Lung (tissue), 12 donors: ENCODE measurements around the gene KIAA1755. TPM values are rescaled to one million over a fixed set of nuclear protein-coding genes. Genes with fewer than 3 reads are reported as not detected.

Experiments used
- ATAC-seq: fragments of 200-7000 bp; cut with Tn5 transposase; one replicate; pipeline ENCODE4 v1.9.1; 2020; ENCODE audit warnings: moderate number of reproducible peaks; ENCODE audit not compliant: insufficient read depth, low FRiP score
- DNase-seq, 3 donors: peaks; one replicate each; pipeline ENCODE4 v3.0.0-alpha.2; 2013 to 2017
- H3K27ac ChIP-seq, 2 donors: one replicate each; pipeline ENCODE4 v1.5.1; 2013; ENCODE audit warnings: mild to moderate bottlenecking in 2 of 2, moderate library complexity in 2 of 2, control low read depth in 1 of 2, inconsistent platforms in 1 of 2, low read depth in 1 of 2, low read length in 1 of 2
- H3K27me3 ChIP-seq, 3 donors: one replicate each; pipeline ENCODE4 v1.5.1; 2013; ENCODE audit warnings: low read length in 2 of 3; ENCODE audit not compliant: control insufficient read depth in 3 of 3, insufficient read depth in 3 of 3
- H3K36me3 ChIP-seq, 4 donors: one replicate each; pipeline ENCODE4 v1.5.1; 2013; ENCODE audit warnings: low read length in 4 of 4, mild to moderate bottlenecking in 1 of 4, moderate library complexity in 1 of 4; ENCODE audit not compliant: control insufficient read depth in 4 of 4, insufficient read depth in 4 of 4
- H3K4me1 ChIP-seq, 5 donors: one replicate each; pipeline ENCODE4 v1.5.1; 2013; ENCODE audit warnings: low read length in 5 of 5, mild to moderate bottlenecking in 2 of 5, moderate library complexity in 1 of 5; ENCODE audit not compliant: control insufficient read depth in 5 of 5, insufficient read depth in 5 of 5
- H3K4me3 ChIP-seq: one replicate; pipeline ENCODE4 v1.5.1; 2013; ENCODE audit warnings: mild to moderate bottlenecking, control low read depth, moderate library complexity
- H3K9ac ChIP-seq, 2 donors: one replicate each; pipeline ENCODE4 v1.5.1; 2013; ENCODE audit warnings: low read length in 2 of 2, control low read depth in 1 of 2; ENCODE audit not compliant: insufficient read depth in 1 of 2
- H3K9me3 ChIP-seq, 4 donors: one replicate each; pipeline ENCODE4 v1.5.1; 2013; ENCODE audit warnings: low read length in 3 of 4, mild to moderate bottlenecking in 1 of 4, moderate library complexity in 1 of 4; ENCODE audit not compliant: control insufficient read depth in 4 of 4, insufficient read depth in 3 of 4
- WGBS, 2 donors: extraction: QIAGEN DNeasy Blood & Tissue Kit; methylation state at CpG; one replicate each; pipeline ENCODE4 v1.1.7; 2013; 5-methylcytosine and 5-hydroxymethylcytosine counted together
- polyA plus RNA-seq, 2 donors: library from polyadenylated mRNA; stranded (reverse); fragments of 200-250 nt; gene quantifications; one replicate each; pipeline ENCODE4 v1.2.1, GENCODE V29; 2013
- total RNA-seq, 2 donors: library from RNA; depleted of rRNA in 1 of 2; stranded (reverse); fragments of >200 nt in 1 of 2; gene quantifications; one replicate each; pipeline ENCODE4 v1.2.1, GENCODE V29; 2014 to 2021
- TF ChIP-seq, protein P1 (sequence below): IDR thresholded peaks from 2 replicates; pipeline ENCODE4 v1.5.1; 2012; ENCODE audit warnings: mild to moderate bottlenecking; ENCODE audit errors: control extremely low read depth, extremely low read depth
- donor health status: control.
- donor health status: control.
- donor health status: Bipolar disorder and iron deficiency.
- donor health status: healthy.
- donor health status: DM: yes; HTN: yes; CAD: no.

KIAA1755 gene
- total and polyA plus RNA-seq, 4 donors = 0.33 to 2.0 (median 1.3) TPM

DNA sequence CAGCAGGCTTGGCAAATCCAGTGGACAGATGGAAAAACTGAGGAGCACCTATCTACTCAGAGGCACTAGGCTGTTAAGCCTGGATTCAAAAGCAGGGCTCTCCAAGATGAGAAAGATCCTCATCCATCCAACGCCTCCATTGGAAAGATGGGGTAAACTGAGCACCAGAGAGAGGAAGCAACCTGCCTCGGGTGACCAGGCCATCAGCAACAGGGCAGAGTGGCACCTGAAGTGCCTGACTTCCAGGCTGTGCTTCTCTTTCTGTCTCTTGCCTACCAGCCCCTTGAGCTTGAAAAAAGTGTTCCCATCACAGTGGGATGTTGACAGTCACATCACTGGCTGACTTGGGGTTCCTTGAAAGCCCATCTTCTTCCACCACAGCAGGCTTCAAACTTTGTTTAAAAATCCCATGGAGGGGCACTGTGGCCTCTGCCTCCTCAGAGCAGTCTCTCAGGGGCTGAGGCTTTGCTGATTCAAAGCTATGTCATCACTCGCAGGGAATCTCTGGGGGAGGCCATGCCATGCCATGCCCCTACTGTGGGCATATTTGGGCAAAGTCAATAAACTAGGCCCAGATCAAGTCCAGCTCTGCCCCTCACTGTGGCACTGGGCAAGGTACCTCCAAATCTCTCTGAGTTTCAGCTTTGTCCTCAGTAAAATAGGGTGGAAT is 50.7 kb downstream of the KIAA1755 start:
- Histone ChIP-seq H3K9me3 (no peaks in the 10 kb centered on the region), H3K9ac (no peak overlapping the region), H3K36me3 (no peaks in the 10 kb centered on the region), H3K27me3 (no peaks in the 10 kb centered on the region), H3K4me3 (no peak overlapping the region), H3K27ac (no peak overlapping the region), H3K4me1 (peaks cover 0 to 22% (median 7%) of the 10 kb centered on the region in 5 donors)
- ATAC-seq (no peak), DNase-seq (no peak)
- TF ChIP-seq, protein P1, sequence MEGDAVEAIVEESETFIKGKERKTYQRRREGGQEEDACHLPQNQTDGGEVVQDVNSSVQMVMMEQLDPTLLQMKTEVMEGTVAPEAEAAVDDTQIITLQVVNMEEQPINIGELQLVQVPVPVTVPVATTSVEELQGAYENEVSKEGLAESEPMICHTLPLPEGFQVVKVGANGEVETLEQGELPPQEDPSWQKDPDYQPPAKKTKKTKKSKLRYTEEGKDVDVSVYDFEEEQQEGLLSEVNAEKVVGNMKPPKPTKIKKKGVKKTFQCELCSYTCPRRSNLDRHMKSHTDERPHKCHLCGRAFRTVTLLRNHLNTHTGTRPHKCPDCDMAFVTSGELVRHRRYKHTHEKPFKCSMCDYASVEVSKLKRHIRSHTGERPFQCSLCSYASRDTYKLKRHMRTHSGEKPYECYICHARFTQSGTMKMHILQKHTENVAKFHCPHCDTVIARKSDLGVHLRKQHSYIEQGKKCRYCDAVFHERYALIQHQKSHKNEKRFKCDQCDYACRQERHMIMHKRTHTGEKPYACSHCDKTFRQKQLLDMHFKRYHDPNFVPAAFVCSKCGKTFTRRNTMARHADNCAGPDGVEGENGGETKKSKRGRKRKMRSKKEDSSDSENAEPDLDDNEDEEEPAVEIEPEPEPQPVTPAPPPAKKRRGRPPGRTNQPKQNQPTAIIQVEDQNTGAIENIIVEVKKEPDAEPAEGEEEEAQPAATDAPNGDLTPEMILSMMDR = no peak
- 89 to 97% methylated on average over 3 of the region's 3 CpGs for WGBS, 2 donors

DNA sequence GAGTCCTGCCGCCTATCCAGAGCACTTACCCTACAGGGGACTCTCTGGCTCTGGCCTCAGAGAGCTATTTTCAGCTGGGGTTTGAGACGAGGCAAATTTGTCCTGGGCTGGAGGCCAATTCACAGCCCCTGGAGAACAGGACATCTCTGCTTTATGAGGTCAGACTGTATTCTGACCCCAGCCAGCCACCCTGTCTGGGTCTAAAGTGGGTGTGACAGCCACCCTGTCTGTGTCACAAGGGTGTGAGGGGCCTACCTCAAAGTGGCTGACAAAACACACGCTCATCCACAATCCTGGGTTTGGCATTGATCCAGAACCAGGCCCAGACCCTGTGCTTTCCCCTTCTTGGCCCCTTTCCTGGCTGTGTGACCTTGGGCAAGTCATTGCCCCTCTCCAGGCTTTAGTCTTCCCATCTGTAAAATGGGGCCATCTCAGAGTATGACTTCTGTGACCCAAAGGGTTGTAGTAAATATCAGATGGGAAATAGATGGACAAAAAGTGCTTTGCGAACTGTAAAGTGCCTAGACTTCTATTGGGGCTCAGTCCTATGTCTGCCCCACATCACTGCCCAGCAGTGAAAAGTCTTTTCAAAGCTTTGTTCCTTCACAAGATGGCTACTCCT is 51.4 kb downstream of the KIAA1755 start:
- WGBS, 2 donors = 75 to 79% methylated on average over 4 of the region's 4 CpGs
- no peak overlapping the region for H3K9ac ChIP-seq
- H3K9me3 ChIP-seq = no peaks in the 10 kb centered on the region
- TF ChIP-seq, protein P1 = no peak
- H3K27me3 ChIP-seq = no peaks in the 10 kb centered on the region
- peak overlapping the region in 1 of 2 donors; percentile 30 for H3K27ac ChIP-seq
- ATAC-seq (no peak), DNase-seq (peak; percentile 65 to 78 (median 65))
- H3K36me3 ChIP-seq = no peaks in the 10 kb centered on the region
- H3K4me3 ChIP-seq = no peak overlapping the region
- peaks cover 0 to 29% (median 8%) of the 10 kb centered on the region in 5 donors for H3K4me1 ChIP-seq

DNA sequence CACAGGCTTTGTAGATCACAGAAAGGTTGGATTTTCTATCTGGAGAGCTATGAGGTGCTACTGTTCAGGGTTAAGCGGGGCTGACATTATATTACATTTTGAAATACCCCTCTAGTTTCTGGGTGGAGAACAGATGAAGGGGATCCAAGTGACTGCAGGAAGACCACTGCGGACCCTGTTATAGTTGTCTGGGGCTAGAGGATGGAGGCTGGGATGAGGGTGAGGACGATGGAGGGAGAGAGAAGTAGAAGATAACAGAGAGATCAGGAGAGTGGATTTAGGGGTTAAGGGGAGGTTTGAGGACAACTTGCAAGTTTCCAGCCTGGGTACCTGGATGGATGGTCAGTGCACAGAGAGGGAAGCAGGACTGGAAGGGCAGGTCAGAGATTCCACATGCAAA is 52.0 kb downstream of the KIAA1755 start:
- peaks cover 0 to 32% (median 8%) of the 10 kb centered on the region in 5 donors for H3K4me1 ChIP-seq
- H3K36me3 ChIP-seq = no peaks in the 10 kb centered on the region
- no peak overlapping the region for H3K4me3 ChIP-seq
- WGBS, 2 donors = 92 to 93% methylated on average over 3 of the region's 3 CpGs
- DNase-seq (no peak), ATAC-seq (no peak)
- H3K9me3 ChIP-seq = no peaks in the 10 kb centered on the region
- no peaks in the 10 kb centered on the region for H3K27me3 ChIP-seq
- TF ChIP-seq, protein P1 = no peak
- no peak overlapping the region for H3K9ac ChIP-seq
- H3K27ac ChIP-seq = peak overlapping the region in 1 of 2 donors; percentile 30
